Keratinocyte (primary cell): ENCODE results near the gene DACH1. TPM values are rescaled to one million over a fixed set of nuclear protein-coding genes. Genes with fewer than 3 reads are reported as not detected.

Source experiments
- DNase-seq: peaks from one replicate; pipeline ENCODE4 v3.0.0-alpha.2; 2011; ENCODE audit warnings: low read depth, missing footprints, low spot score
- FAIRE-seq: peaks from 2 replicates; lab custom pipeline; 2011; peaks lifted over from hg19 to GRCh38; lab: Jason Lieb, UNC
- H2AFZ ChIP-seq: 2 replicates; pipeline ENCODE4 v1.6.0; 2012; ENCODE audit warnings: low read length, control low read depth, inconsistent platforms; ENCODE audit not compliant: control insufficient read depth
- H3K27ac ChIP-seq: 2 replicates; pipeline ENCODE4 v1.5.1; 2011; ENCODE audit warnings: low read length; ENCODE audit not compliant: control insufficient read depth, insufficient read depth
- H3K27me3 ChIP-seq: 3 replicates; pipeline ENCODE4 v1.6.0; 2011; ENCODE audit warnings: low read length; ENCODE audit not compliant: control insufficient read depth, insufficient read depth; ENCODE audit errors: extremely low read depth
- H3K36me3 ChIP-seq, 2 experiments: 2 replicates in 1 of 2; 3 replicates in 1 of 2; pipeline ENCODE4 v1.5.1; 2011; ENCODE audit warnings: low read length in 2 of 2, mild to moderate bottlenecking in 1 of 2; ENCODE audit not compliant: control insufficient read depth in 2 of 2, insufficient read depth in 2 of 2; ENCODE audit errors: extremely low read depth in 1 of 2
- H3K4me1 ChIP-seq: 3 replicates; pipeline ENCODE4 v1.5.1; 2011; ENCODE audit warnings: low read length; ENCODE audit not compliant: control insufficient read depth, insufficient read depth; ENCODE audit errors: extremely low read depth
- H3K4me2 ChIP-seq: 3 replicates; pipeline ENCODE4 v1.6.0; 2011; ENCODE audit warnings: low read depth, low read length; ENCODE audit not compliant: control insufficient read depth, insufficient read depth; ENCODE audit errors: extremely low read depth
- H3K4me3 ChIP-seq, 3 experiments: fragments of 200-600 bp in 1 of 3; sonication (generic) in 1 of 3; 2 replicates in 2 of 3; 3 replicates in 1 of 3; pipeline ENCODE4 v1.5.1; 2011 to 2016; ENCODE audit warnings: low read length in 3 of 3, mild to moderate bottlenecking in 3 of 3, control low read depth in 2 of 3, inconsistent platforms in 1 of 3, low read depth in 1 of 3, mixed read lengths in 1 of 3, mixed run types in 1 of 3, moderate library complexity in 1 of 3; ENCODE audit not compliant: control insufficient read depth in 2 of 3, insufficient read depth in 2 of 3; ENCODE audit errors: extremely low read depth in 1 of 3
- H3K79me2 ChIP-seq: 2 replicates; pipeline ENCODE4 v1.6.0; 2012; ENCODE audit warnings: low read length; ENCODE audit not compliant: control insufficient read depth, insufficient read depth
- H3K9ac ChIP-seq: 3 replicates; pipeline ENCODE4 v1.6.0; 2011; ENCODE audit warnings: low read length; ENCODE audit not compliant: control insufficient read depth, insufficient read depth; ENCODE audit errors: extremely low read depth
- H3K9me1 ChIP-seq: 3 replicates; pipeline ENCODE4 v1.6.0; 2011; ENCODE audit warnings: low read length; ENCODE audit not compliant: control insufficient read depth, insufficient read depth; ENCODE audit errors: extremely low read depth
- H3K9me3 ChIP-seq: 2 replicates; pipeline ENCODE4 v1.5.1; 2012; ENCODE audit warnings: low read depth, low read length; ENCODE audit not compliant: control insufficient read depth
- H4K20me1 ChIP-seq: 3 replicates; pipeline ENCODE4 v1.6.0; 2011; ENCODE audit warnings: low read length; ENCODE audit not compliant: control insufficient read depth, insufficient read depth; ENCODE audit errors: extremely low read depth
- EZH2 ChIP-seq: IDR thresholded peaks from one replicate; pipeline ENCODE4 v1.6.1; 2012; ENCODE audit warnings: inconsistent platforms, mild to moderate bottlenecking, low read length, moderate library complexity
- dilution Hi-C: fragments of 300-500 bp; cut with MboI; formaldehyde crosslinking; loops from one replicate; pipeline ENCODE4 v1.7.0; 2020; ENCODE audit warnings: low sequenced_read_pairs; ENCODE audit not compliant: extremely low pct_ligation_motif_present
- polyA plus RNA-seq, 5 experiments: library from polyadenylated mRNA; depleted of rRNA in 3 of 5; stranded (reverse) in 3 of 5; stranded (forward) in 1 of 5; unstranded in 1 of 5; fragments of >200 nt; gene quantifications; 1 replicate in 1 of 5; 2 replicates in 3 of 5; 3 replicates in 1 of 5; pipeline versions ENCODE4 v1.2.1 to v1.2.3, GENCODE V29; 2011 to 2012; ENCODE audit warnings: missing spikeins in 2 of 5, low read depth in 1 of 5, low replicate concordance in 1 of 5
- TF ChIP-seq, protein P1 (sequence below), 3 experiments: IDR thresholded peaks in 1 of 3; conservative IDR thresholded peaks in 1 of 3; optimal IDR thresholded peaks in 1 of 3; 2 replicates in 2 of 3; 3 replicates in 1 of 3; pipeline versions ENCODE3 to v1.5.1; 2011; ENCODE audit warnings: low read length in 3 of 3, mild to moderate bottlenecking in 3 of 3, moderate library complexity in 2 of 3, control low read depth in 1 of 3, inconsistent platforms in 1 of 3; ENCODE audit not compliant: insufficient read depth in 2 of 3; ENCODE audit errors: extremely low read depth in 1 of 3

The DACH1 gene
- polyA plus RNA-seq, 1 donor (not counting 4 experiments of a cell fraction or from before 2014, with no cell fraction given): not detected

- no peak for DNase-seq
- no peak overlapping the region for H3K4me2 ChIP-seq
- no peak overlapping the region for H3K4me3 ChIP-seq
- dilution Hi-C loops: no loop called here
- no peak overlapping the region for H3K27ac ChIP-seq
- H3K36me3 ChIP-seq: no peaks in the 10 kb centered on the region
- no peak overlapping the region for H2AFZ ChIP-seq
- FAIRE-seq: no peak
- H3K9me3 ChIP-seq: no peaks in the 10 kb centered on the region
- H3K4me1 ChIP-seq: no peaks in the 10 kb centered on the region
- no peaks in the 10 kb centered on the region for H3K79me2 ChIP-seq
- H4K20me1 ChIP-seq: no peaks in the 10 kb centered on the region
- no peak overlapping the region for H3K9ac ChIP-seq
- no peaks in the 10 kb centered on the region for H3K9me1 ChIP-seq
- no peaks in the 10 kb centered on the region for H3K27me3 ChIP-seq
- TF ChIP-seq, protein P1, sequence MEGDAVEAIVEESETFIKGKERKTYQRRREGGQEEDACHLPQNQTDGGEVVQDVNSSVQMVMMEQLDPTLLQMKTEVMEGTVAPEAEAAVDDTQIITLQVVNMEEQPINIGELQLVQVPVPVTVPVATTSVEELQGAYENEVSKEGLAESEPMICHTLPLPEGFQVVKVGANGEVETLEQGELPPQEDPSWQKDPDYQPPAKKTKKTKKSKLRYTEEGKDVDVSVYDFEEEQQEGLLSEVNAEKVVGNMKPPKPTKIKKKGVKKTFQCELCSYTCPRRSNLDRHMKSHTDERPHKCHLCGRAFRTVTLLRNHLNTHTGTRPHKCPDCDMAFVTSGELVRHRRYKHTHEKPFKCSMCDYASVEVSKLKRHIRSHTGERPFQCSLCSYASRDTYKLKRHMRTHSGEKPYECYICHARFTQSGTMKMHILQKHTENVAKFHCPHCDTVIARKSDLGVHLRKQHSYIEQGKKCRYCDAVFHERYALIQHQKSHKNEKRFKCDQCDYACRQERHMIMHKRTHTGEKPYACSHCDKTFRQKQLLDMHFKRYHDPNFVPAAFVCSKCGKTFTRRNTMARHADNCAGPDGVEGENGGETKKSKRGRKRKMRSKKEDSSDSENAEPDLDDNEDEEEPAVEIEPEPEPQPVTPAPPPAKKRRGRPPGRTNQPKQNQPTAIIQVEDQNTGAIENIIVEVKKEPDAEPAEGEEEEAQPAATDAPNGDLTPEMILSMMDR (optimal IDR thresholded peaks at IDR 0.05 in 1 of 3, IDR thresholded peaks at IDR 0.05 in 1 of 3, conservative IDR thresholded peaks at IDR 0.05 in 1 of 3; ENCODE audit: extremely low read depth in 1 of 3, insufficient read depth in 2 of 3, low read length in 3 of 3): no peak
- no peak for TF ChIP-seq EZH2
Observed at GRCh38 chr13:71524613-71525304, 342.2 kb downstream of the DACH1 start.

- Histone ChIP-seq H3K27me3 (no peaks in the 10 kb centered on the region), H2AFZ (no peak overlapping the region), H4K20me1 (no peaks in the 10 kb centered on the region), H3K4me2 (no peak overlapping the region), H3K9me1 (no peaks in the 10 kb centered on the region), H3K9ac (no peak overlapping the region), H3K79me2 (no peaks in the 10 kb centered on the region), H3K36me3 (no peaks in the 10 kb centered on the region), H3K4me1 (no peaks in the 10 kb centered on the region), H3K4me3 (no peak overlapping the region), H3K9me3 (no peaks in the 10 kb centered on the region), H3K27ac (no peak overlapping the region)
- TF ChIP-seq, protein P1 (optimal IDR thresholded peaks at IDR 0.05 in 1 of 3, IDR thresholded peaks at IDR 0.05 in 1 of 3, conservative IDR thresholded peaks at IDR 0.05 in 1 of 3; ENCODE audit: extremely low read depth in 1 of 3, insufficient read depth in 2 of 3, low read length in 3 of 3): no peak
- TF ChIP-seq EZH2: no peak
- dilution Hi-C loops: no loop called here
- FAIRE-seq (no peak), DNase-seq (no peak)
Observed at GRCh38 chr13:71524245-71524612, 342.8 kb downstream of the DACH1 start.
